GM20000 (cell line): Measurements from ENCODE around the gene FMN1.

Source experiments
- DNase-seq: peaks from one replicate; pipeline ENCODE4 v3.0.0; 2012; ENCODE audit warnings: low spot score
- TF ChIP-seq, protein P1 (sequence below): IDR thresholded peaks from 2 replicates; pipeline ENCODE4 v1.5.1; 2012; ENCODE audit warnings: mild to moderate bottlenecking, control low read depth; ENCODE audit errors: extremely low read depth, missing control alignments

Gene FMN1

DNA sequence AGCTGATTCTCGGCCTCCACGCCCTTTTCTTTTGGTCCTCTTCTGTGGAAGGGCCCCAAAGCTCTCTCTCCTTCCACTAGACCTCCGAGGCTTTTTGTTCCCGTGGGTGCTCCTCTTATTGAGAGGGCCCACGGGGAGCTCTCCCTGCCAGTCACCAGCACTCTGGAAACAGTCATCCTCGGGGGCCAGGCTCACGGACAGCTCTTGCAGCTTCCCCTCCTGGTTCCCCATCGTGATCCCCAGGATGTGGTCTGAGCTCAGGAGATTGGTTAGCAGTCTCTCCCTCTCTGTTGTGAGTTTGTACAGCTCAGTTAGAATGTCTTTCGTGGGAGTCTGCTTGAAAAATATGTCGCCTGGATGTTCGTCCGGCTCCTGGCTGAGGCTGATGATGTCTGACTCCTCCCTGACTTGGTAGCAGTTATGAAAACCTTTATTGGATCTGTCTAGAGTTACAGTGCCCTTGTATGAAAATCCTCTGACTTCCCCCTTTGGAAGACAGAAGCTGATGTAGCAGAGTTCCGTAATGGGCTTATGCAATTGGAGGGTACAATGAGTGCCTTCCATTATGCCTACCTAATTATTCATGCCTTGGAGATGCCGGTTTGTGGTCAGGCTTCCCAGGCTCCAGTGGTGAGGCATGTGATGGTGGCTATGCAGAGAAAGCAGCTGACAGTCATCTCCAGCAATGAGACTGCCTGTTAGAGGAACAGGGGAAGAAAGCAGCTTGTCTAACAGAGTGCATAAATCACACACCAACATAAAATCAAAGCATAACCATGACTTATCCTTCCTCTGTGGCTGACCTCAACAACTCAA, 40.0 kb downstream of the FMN1 start:
- TF ChIP-seq, protein P1, sequence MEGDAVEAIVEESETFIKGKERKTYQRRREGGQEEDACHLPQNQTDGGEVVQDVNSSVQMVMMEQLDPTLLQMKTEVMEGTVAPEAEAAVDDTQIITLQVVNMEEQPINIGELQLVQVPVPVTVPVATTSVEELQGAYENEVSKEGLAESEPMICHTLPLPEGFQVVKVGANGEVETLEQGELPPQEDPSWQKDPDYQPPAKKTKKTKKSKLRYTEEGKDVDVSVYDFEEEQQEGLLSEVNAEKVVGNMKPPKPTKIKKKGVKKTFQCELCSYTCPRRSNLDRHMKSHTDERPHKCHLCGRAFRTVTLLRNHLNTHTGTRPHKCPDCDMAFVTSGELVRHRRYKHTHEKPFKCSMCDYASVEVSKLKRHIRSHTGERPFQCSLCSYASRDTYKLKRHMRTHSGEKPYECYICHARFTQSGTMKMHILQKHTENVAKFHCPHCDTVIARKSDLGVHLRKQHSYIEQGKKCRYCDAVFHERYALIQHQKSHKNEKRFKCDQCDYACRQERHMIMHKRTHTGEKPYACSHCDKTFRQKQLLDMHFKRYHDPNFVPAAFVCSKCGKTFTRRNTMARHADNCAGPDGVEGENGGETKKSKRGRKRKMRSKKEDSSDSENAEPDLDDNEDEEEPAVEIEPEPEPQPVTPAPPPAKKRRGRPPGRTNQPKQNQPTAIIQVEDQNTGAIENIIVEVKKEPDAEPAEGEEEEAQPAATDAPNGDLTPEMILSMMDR = no peak
- DNase-seq = no peak

DNA sequence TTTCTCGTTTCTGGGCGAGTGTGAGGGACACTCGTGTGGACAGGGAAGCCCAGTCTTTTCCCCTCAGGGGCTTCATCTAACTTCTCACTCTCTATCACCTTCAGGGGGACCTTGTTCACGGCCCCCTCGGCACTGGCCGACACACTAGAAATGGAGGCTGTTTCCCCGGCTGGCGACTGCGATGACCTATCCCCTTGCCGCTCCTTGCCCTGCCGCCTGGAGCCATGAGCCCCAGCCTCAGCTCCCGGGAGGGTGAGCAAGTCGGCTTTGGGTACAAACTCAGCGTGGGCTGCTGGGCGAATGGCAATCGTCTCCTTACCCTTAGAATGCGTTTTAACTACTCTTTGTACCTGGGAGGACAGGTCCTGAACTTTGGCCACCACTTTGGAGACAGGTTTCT, 41.0 kb downstream of the FMN1 start:
- TF ChIP-seq, protein P1 = no peak
- no peak for DNase-seq

DNA sequence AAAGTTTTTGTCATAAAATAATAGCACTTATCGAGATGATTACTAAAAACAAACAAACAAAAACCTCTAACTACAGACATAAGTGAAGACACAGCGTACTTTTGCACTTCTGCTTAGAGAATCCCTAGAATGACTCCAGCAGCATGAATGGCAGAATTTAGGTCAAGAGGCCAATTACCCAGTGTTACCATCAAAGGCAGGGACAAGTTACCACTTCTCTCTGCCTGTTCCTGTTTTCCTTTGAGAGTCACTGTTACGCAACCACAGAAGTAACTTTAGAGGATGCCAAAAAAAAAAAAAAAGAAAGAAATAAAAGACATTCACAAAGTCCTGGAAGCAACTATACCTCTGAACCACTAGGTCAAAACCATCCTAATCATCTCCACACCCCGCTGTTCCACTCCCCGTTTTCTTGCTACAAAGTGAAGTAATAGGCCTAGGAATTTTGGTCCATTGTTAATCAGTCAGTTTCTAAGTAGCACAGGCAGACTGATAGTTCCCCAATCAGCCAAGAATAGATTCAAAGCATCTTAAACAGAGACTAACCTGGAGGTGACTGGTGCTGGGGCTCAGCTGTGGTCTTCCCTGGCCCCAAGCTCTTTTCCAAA, 41.9 kb downstream of the FMN1 start:
- DNase-seq = no peak

DNA sequence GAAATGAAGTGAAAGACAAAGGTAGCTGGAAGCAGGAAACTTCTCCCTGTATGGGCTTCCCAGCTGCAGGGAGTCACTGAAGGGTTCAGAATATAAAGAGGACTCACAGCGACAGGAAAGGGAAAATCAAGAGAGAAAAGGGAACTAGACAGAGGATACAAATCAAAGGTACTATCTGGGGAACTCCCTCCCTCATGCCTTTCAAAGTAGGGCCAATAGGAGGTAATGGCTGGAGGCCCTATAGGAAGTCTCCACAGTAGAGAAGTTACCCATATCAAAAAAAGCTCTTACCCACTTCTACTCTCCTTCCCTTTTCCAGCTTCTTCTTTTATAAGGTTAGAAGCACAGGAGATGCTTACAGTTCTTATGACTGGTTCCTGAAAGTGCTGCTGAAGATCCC, 43.5 kb downstream of the FMN1 start:
- TF ChIP-seq, protein P1 = no peak
- no peak for DNase-seq

More for the DNA sequence above, 41.9 kb downstream of the FMN1 start:
- TF ChIP-seq, protein P1 = no peak

DNA sequence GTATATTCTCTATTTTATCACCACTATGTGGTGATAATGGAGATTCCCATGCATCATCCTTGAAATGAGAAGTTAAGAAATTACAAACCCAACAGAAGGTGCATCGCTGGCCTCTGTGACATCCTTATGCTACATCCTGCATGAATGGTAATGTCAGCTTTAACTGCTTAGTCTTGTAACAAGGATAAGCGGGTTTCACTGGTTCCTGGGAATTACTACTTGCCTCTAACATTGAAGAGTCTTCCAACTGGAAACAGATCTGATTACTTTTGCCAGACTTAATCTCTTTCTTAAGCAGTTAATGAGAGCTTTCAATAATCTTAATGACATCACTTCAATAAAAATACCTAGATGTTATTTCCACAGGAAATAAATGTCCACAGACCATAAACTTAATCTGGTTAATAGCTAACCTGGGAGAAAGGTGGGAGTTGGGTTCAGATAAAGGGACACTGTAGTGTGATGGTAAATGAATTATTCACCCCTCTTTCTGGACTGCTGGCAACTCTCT, 44.0 kb downstream of the FMN1 start:
- TF ChIP-seq, protein P1 = no peak
- no peak for DNase-seq

DNA sequence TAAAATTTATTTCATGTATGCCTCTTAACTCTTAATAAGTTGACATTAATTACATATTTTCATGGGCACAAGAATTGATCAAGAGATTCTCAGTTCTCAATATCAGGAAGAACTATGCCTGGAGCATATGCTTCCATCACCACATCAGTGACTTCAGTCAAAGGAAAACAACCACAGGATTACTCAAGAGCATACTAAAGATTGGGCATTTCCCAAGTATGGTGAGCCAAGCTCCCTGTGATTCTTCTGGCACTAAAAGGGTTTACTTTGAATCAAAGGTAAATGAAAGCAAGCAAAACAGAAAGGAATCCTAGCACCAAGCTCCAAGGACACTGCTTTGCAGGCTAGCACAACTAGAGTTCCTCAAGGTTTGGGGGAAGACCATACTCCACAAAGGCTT, 44.6 kb downstream of the FMN1 start:
- TF ChIP-seq, protein P1 = no peak
- no peak for DNase-seq

DNA sequence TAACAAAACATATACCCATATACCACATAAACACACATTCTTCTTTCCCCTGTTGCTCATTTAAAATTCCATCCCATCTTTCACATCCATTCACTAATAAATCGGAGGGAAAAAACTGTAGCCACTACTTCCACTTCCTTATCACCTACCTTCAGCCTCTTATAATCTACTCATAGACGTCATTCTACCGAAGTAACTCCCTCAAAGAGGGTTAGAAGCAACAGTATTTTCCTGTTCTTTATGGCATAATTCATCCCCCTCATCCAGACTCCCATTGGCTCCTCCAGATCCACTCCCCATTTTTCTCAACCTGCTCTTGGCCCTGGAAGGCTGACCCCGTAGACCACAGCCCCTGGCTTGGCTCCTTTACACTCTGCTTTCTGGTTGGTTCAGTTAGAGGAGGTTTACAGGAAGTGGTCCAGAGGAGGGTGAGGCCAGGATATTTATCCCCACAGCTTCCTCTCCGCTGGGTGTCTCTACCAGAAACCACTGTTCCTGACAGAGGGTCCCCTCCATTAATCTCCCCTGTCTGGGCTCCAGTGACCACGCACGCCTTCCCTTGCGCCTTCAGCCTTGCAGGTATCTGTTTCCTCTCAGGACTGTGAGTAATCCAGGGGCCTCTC, 46.3 kb downstream of the FMN1 start:
- TF ChIP-seq, protein P1 = no peak

More for the DNA sequence above, 46.3 kb downstream of the FMN1 start:
- no peak for DNase-seq
